GM12892 (cell line): ENCODE measurements around the gene TMEM63A.

ENCODE experiments used
- DNase-seq: peaks from one replicate; pipeline ENCODE4 v3.0.0; 2011; ENCODE audit not compliant: insufficient read length
- FAIRE-seq: peaks from 2 replicates; lab custom pipeline; 2011; peaks lifted over from hg19 to GRCh38; lab: Jason Lieb, UNC
- POLR2A ChIP-seq: IDR thresholded peaks from 2 replicates; pipeline ENCODE4 v1.6.1; 2011; ENCODE audit warnings: low read depth, low read length, control low read depth
- POLR2AphosphoS5 ChIP-seq: IDR thresholded peaks from 2 replicates; pipeline ENCODE4 v1.6.1; 2011; ENCODE audit warnings: low read depth, low read length, control low read depth
- TAF1 ChIP-seq: IDR thresholded peaks from 2 replicates; pipeline ENCODE4 v1.6.1; 2011; ENCODE audit warnings: low read depth, mild to moderate bottlenecking, control low read depth, low read length, borderline replicate concordance

The TMEM63A gene

GRCh38 chr1:225919906-225920305 lies 37.7 kb upstream of the TMEM63A start:
- FAIRE-seq: no peak

DNA sequence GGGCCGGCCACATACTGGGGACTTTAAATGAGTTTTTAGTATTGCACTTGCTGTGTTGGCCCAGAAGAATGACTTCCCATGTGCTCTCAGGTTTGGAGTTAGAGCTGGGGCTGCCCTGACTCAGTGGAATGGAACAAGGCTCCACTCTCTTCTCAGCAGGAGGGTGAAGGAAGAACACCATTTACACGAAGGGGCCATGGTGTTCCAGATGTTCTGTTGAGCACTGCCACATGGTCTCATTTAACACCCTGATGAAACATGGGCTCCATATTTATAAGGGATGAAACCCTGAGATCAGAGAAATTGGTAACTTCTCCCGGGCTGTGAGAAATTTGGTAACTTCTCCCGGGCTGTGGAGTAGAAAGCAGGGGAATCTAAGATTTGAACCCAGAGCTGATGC lies 36.1 kb upstream of the TMEM63A start:
- DNase-seq (no peak), FAIRE-seq (no peak)
- no peak for TF ChIP-seq POLR2A
- no peak for TF ChIP-seq POLR2AphosphoS5

More at GRCh38 chr1:225919906-225920305, 37.7 kb upstream of the TMEM63A start:
- no peak for TF ChIP-seq POLR2AphosphoS5
- TF ChIP-seq TAF1: no peak
- no peak for TF ChIP-seq POLR2A
- no peak for DNase-seq

- no peak for FAIRE-seq
- no peak for TF ChIP-seq POLR2A
- TF ChIP-seq POLR2AphosphoS5: no peak
- no peak for TF ChIP-seq TAF1
- DNase-seq: no peak
Observed at GRCh38 chr1:225917536-225917935, 35.4 kb upstream of the TMEM63A start.

- no peak for FAIRE-seq
- TF ChIP-seq POLR2A: no peak
- DNase-seq: no peak
Observed at GRCh38 chr1:225917101-225917500, 34.9 kb upstream of the TMEM63A start.

DNA sequence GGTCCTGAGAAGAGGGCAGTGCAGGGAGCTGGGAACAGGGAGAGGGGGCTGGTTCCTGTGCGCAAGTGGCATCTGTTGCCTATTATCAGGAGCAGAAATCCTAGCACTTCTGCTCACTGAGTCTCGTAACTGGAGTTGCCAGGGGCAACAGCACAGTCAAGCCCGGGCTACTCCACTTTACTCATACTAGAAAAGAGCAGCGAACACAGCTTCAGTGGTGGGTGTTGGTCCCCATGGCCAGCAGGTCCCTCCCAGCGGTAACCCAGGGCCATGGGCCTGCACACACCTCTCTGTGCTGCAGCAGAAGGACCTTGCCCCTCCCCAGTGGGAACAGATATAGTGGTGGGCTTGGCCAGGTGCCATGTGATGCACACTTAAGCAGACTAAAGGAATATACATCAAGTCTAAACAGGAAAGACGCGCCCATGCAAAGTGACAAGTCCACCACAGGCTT lies 33.4 kb upstream of the TMEM63A start:
- FAIRE-seq: no peak
- TF ChIP-seq POLR2A (no peak), POLR2AphosphoS5 (no peak), TAF1 (no peak)
- DNase-seq: no peak

- TF ChIP-seq TAF1: no peak
- TF ChIP-seq POLR2AphosphoS5: no peak
- TF ChIP-seq POLR2A: no peak
- FAIRE-seq (no peak), DNase-seq (no peak)
Observed at GRCh38 chr1:225914947-225915346, 32.8 kb upstream of the TMEM63A start.

DNA sequence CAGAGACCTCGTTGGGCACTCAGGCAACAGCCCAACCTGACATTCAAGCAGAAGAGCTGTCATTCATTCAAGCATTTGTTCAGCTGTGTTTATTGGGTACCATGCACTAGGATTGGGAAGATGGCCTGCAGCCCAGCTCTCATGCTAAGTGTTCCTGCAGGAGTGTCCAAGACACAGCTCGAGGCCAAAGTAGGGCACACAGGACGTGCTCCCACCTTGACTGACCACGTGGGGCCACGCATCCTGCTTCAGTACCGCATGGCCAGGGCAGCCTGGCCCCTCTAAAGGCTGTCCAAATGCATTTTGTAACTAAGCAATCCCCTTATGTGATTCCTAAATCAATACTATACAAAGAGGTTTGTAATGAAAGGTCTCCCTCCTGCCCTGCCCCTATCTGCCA lies 32.2 kb upstream of the TMEM63A start:
- FAIRE-seq (no peak), DNase-seq (no peak)
- TF ChIP-seq POLR2AphosphoS5 (no peak), POLR2A (no peak), TAF1 (no peak)

- DNase-seq (peak; percentile 55), FAIRE-seq (no peak)
- TF ChIP-seq POLR2A: no peak
- TF ChIP-seq TAF1: no peak
- no peak for TF ChIP-seq POLR2AphosphoS5
Observed at GRCh38 chr1:225911191-225912130, 29.3 kb upstream of the TMEM63A start.

DNA sequence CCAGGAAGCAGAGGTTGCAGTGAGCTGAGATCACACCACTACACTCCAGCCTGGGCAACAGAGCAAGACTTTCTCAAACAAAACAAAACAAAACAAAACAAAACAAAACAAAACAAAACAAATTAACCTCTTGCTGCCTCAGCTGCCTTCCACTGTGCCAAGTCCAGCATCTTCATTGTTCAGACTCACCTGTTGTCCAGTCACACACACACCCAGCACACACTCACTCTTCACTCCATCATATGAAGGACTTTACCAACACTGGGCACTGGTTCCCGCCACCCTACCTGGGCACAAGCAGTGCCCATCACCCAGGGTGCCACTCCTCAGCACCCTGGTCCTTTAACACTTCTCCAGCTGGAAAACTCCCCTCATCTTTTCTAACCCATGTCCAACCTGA lies 27.3 kb upstream of the TMEM63A start:
- TF ChIP-seq POLR2A (no peak), POLR2AphosphoS5 (no peak), TAF1 (no peak)
- FAIRE-seq (no peak), DNase-seq (no peak)

GRCh38 chr1:225908773-225909172 lies 26.6 kb upstream of the TMEM63A start:
- FAIRE-seq (no peak), DNase-seq (no peak)
- TF ChIP-seq TAF1: no peak
- no peak for TF ChIP-seq POLR2AphosphoS5
- no peak for TF ChIP-seq POLR2A

- DNase-seq (no peak), FAIRE-seq (no peak)
- TF ChIP-seq POLR2A: no peak
- TF ChIP-seq POLR2AphosphoS5: no peak
- TF ChIP-seq TAF1: no peak
Observed at GRCh38 chr1:225908013-225908640, 25.9 kb upstream of the TMEM63A start.

DNA sequence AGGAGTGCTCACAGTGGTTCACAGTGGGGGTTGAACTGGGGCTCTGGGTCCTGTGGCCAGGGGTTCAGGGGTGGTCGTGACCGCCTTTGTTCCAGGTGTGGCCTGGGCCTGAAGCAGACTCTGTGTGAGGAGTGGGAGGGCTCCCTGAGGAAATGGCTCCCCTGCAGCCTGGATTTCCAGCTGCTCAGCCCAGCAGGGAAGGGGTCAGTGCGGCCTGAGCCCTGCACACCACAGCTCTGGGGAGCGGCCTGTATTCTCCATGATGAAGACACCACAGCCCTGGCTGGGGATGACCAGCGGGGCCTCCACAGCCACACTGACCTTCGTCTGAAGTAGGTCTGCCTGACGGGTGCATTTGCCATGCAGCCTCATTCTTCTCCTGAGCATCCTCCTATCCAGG lies 25.2 kb upstream of the TMEM63A start:
- TF ChIP-seq POLR2AphosphoS5: no peak
- TF ChIP-seq TAF1: no peak
- TF ChIP-seq POLR2A: no peak
- DNase-seq (no peak), FAIRE-seq (no peak)
